Fibroblast of skin of back (primary cell): ENCODE results near the gene HSPA6.
"Not testable (repeated sequence)": the region's sequence is repeated elsewhere in the genome, so short reads cannot be mapped to it uniquely, and the experiment has no call there.

Experiments
- DNase-seq: peaks from one replicate; pipeline ENCODE4 v3.0.0-alpha.2; 2013

The HSPA6 gene

GRCh38 chr1:161537068-161537669 is 12.8 kb downstream of the HSPA6 start:
- not testable (repeated sequence) for DNase-seq

- not testable (repeated sequence) for DNase-seq
Measured at GRCh38 chr1:161538925-161539479, 14.7 kb downstream of the HSPA6 start.

- DNase-seq, result peak; percentile 85
Measured at GRCh38 chr1:161539731-161540569, 15.6 kb downstream of the HSPA6 start.

- DNase-seq, result not testable (repeated sequence)
Measured at GRCh38 chr1:161540570-161540960, 16.2 kb downstream of the HSPA6 start.

- not testable (repeated sequence) for DNase-seq
Measured at GRCh38 chr1:161542091-161542559, 17.8 kb downstream of the HSPA6 start.

GRCh38 chr1:161543125-161543524 is 18.8 kb downstream of the HSPA6 start:
- DNase-seq, result not testable (repeated sequence)

GRCh38 chr1:161545005-161545731 is 20.8 kb downstream of the HSPA6 start:
- DNase-seq, result not testable (repeated sequence)

- not testable (repeated sequence) for DNase-seq
Measured at GRCh38 chr1:161547995-161548741, 23.8 kb downstream of the HSPA6 start.

GRCh38 chr1:161548749-161549406 is 24.5 kb downstream of the HSPA6 start:
- DNase-seq, result not testable (repeated sequence)

- no peak for DNase-seq
Measured at GRCh38 chr1:161549652-161550051, 25.3 kb downstream of the HSPA6 start, which contains the start of gene FCGR3A. FCGR3A (minus strand) TSS chr1:161549818; CDS start chr1:161549736, 82 bp downstream.

- DNase-seq, result not testable (repeated sequence)
Measured at GRCh38 chr1:161550942-161551341, 26.6 kb downstream of the HSPA6 start.

GRCh38 chr1:161553631-161554030 is 29.3 kb downstream of the HSPA6 start:
- not testable (repeated sequence) for DNase-seq

- DNase-seq, result not testable (repeated sequence)
Measured at GRCh38 chr1:161554340-161554739, 30.0 kb downstream of the HSPA6 start.

GRCh38 chr1:161554815-161555417 is 30.6 kb downstream of the HSPA6 start:
- DNase-seq, result not testable (repeated sequence)

- DNase-seq, result not testable (repeated sequence)
Measured at GRCh38 chr1:161556143-161556542, 31.8 kb downstream of the HSPA6 start.

- DNase-seq, result not testable (repeated sequence)
Measured at GRCh38 chr1:161556990-161557389, 32.6 kb downstream of the HSPA6 start.

- not testable (repeated sequence) for DNase-seq
Measured at GRCh38 chr1:161557506-161558450, 33.4 kb downstream of the HSPA6 start.

- not testable (repeated sequence) for DNase-seq
Measured at GRCh38 chr1:161560960-161561715, 36.8 kb downstream of the HSPA6 start.

- not testable (repeated sequence) for DNase-seq
Measured at GRCh38 chr1:161562441-161562840, 38.1 kb downstream of the HSPA6 start.
